Hepatocyte (in vitro differentiated cells): ENCODE measurements around the gene RASA3. TPM values are rescaled to one million over a fixed set of nuclear protein-coding genes. Genes with fewer than 3 reads are reported as not detected.

Source experiments
- DNase-seq: peaks from one replicate; pipeline ENCODE4 v3.0.0-alpha.2; 2016; ENCODE audit warnings: low spot score
- H2AFZ ChIP-seq: fragments of 200-600 bp; sonication (generic); 2 replicates; pipeline ENCODE4 v1.6.0; 2016; ENCODE audit warnings: antibody characterized with exemption, mild to moderate bottlenecking
- H3K27ac ChIP-seq: fragments of 200-600 bp; sonication (generic); 2 replicates; pipeline ENCODE4 v1.5.1; 2016; ENCODE audit warnings: mild to moderate bottlenecking
- H3K27me3 ChIP-seq: fragments of 200-600 bp; sonication (generic); 2 replicates; pipeline ENCODE4 v1.6.1; 2016
- H3K36me3 ChIP-seq: fragments of 200-600 bp; sonication (generic); replicated peaks from 2 replicates; pipeline ENCODE4 v1.5.1; 2016; ENCODE audit warnings: low read depth; ENCODE audit not compliant: insufficient read depth
- H3K4me1 ChIP-seq: fragments of 200-600 bp; sonication (generic); 2 replicates; pipeline ENCODE4 v1.5.1; 2016; ENCODE audit warnings: mild to moderate bottlenecking, moderate library complexity; ENCODE audit not compliant: insufficient read depth
- H3K4me2 ChIP-seq: fragments of 200-600 bp; sonication (generic); 2 replicates; pipeline ENCODE4 v1.6.0; 2016
- H3K4me3 ChIP-seq: fragments of 200-600 bp; sonication (generic); 2 replicates; pipeline ENCODE4 v1.5.1; 2016; ENCODE audit warnings: mild to moderate bottlenecking
- H3K79me2 ChIP-seq: fragments of 200-600 bp; sonication (generic); 2 replicates; pipeline ENCODE4 v1.6.0; 2017; ENCODE audit warnings: mild to moderate bottlenecking
- H3K9me2 ChIP-seq: fragments of 200-600 bp; sonication (generic); replicated peaks from 2 replicates; pipeline ENCODE4 v1.6.0; 2017; ENCODE audit warnings: mild to moderate bottlenecking; ENCODE audit not compliant: insufficient read depth
- H3K9me3 ChIP-seq: fragments of 200-600 bp; sonication (generic); 2 replicates; pipeline ENCODE4 v1.5.1; 2016; ENCODE audit warnings: low read depth, mild to moderate bottlenecking
- H4K20me1 ChIP-seq: fragments of 200-600 bp; sonication (generic); 2 replicates; pipeline ENCODE4 v1.6.0; 2016; ENCODE audit warnings: mild to moderate bottlenecking; ENCODE audit not compliant: insufficient read depth, poor library complexity, severe bottlenecking
- CTCF ChIP-seq: fragments of 200-600 bp; sonication (generic); IDR thresholded peaks from 2 replicates; pipeline ENCODE4 v1.5.1; 2016; ENCODE audit warnings: antibody characterized with exemption, mild to moderate bottlenecking; ENCODE audit not compliant: poor library complexity
- EZH2 ChIP-seq: fragments of 200-600 bp; sonication (generic); IDR thresholded peaks from 2 replicates; pipeline ENCODE4 v1.6.1; 2016; ENCODE audit warnings: antibody characterized with exemption, mild to moderate bottlenecking, borderline replicate concordance
- EZH2phosphoT487 ChIP-seq: fragments of 200-600 bp; sonication (generic); IDR thresholded peaks from one replicate; pipeline ENCODE4 v1.6.1; 2018; ENCODE audit warnings: antibody characterized with exemption, mild to moderate bottlenecking, low read depth, moderate library complexity; ENCODE audit not compliant: unreplicated experiment, severe bottlenecking
- WGBS: methylation state at CpG from one replicate; pipeline ENCODE4 v1.1.6; 2016; ENCODE audit warnings: low lambda C conversion rate; ENCODE audit errors: missing lambda C conversion rate; 5-methylcytosine and 5-hydroxymethylcytosine counted together
- polyA plus RNA-seq: library from polyadenylated mRNA; unstranded; fragments of >200 nt; fragmentation: Nextera tagmentation; extraction: Ambion mirVana; gene quantifications from 2 replicates; pipeline ENCODE4 v1.2.1, GENCODE V29; 2016
- total RNA-seq: library from RNA; depleted of rRNA; stranded (reverse); fragments of >200 nt; gene quantifications from 2 replicates; pipeline ENCODE4 v1.2.3, GENCODE V29; 2014

Gene RASA3
- total and polyA plus RNA-seq, 2 experiments from 2014 or later = 5.6 to 6.1 TPM

- no peaks in the 10 kb centered on the region for H3K9me2 ChIP-seq
- WGBS = 96% methylated on average over 23 of the region's 32 CpGs
- no peak overlapping the region for H3K4me3 ChIP-seq
- no peak for TF ChIP-seq CTCF
- TF ChIP-seq EZH2 = no peak
- TF ChIP-seq EZH2phosphoT487 = no peak
- H3K36me3 ChIP-seq = no peaks in the 10 kb centered on the region
- no peaks in the 10 kb centered on the region for H3K9me3 ChIP-seq
- H4K20me1 ChIP-seq = no peaks in the 10 kb centered on the region
- no peak overlapping the region for H3K4me2 ChIP-seq
- H3K27ac ChIP-seq = no peak overlapping the region
- no peak for DNase-seq
- no peak overlapping the region for H2AFZ ChIP-seq
- peaks cover 6% of the 10 kb centered on the region for H3K4me1 ChIP-seq
- no peaks in the 10 kb centered on the region for H3K27me3 ChIP-seq
- H3K79me2 ChIP-seq = no peaks in the 10 kb centered on the region
These were observed 98.7 kb downstream of the RASA3 start for GRCh38 chr13:114033541-114034315.

GRCh38 chr13:114032126-114032799 lies 100.2 kb downstream of the RASA3 start:
- Histone ChIP-seq H3K9me3 (no peaks in the 10 kb centered on the region), H3K79me2 (no peaks in the 10 kb centered on the region), H4K20me1 (no peaks in the 10 kb centered on the region), H3K27ac (no peak overlapping the region), H2AFZ (no peak overlapping the region), H3K27me3 (no peaks in the 10 kb centered on the region), H3K9me2 (no peaks in the 10 kb centered on the region), H3K4me1 (peaks cover 6% of the 10 kb centered on the region), H3K4me2 (no peak overlapping the region), H3K4me3 (no peak overlapping the region), H3K36me3 (no peaks in the 10 kb centered on the region)
- whole genome bisulfite sequencing = 78% methylated on average over 16 of the region's 26 CpGs
- no peak for DNase-seq
- TF ChIP-seq EZH2phosphoT487 = no peak
- no peak for TF ChIP-seq EZH2
- no peak for TF ChIP-seq CTCF

- H3K9me3 ChIP-seq = no peaks in the 10 kb centered on the region
- H3K27me3 ChIP-seq = no peaks in the 10 kb centered on the region
- H2AFZ ChIP-seq = no peak overlapping the region
- H3K27ac ChIP-seq = no peak overlapping the region
- H3K79me2 ChIP-seq = no peaks in the 10 kb centered on the region
- WGBS = 86% methylated on average over 14 of the region's 14 CpGs
- H3K4me1 ChIP-seq = peaks cover 6% of the 10 kb centered on the region
- H3K9me2 ChIP-seq = no peaks in the 10 kb centered on the region
- no peaks in the 10 kb centered on the region for H3K36me3 ChIP-seq
- TF ChIP-seq EZH2phosphoT487 = no peak
- TF ChIP-seq EZH2 = no peak
- no peak for TF ChIP-seq CTCF
- no peak overlapping the region for H3K4me2 ChIP-seq
- DNase-seq = no peak
- H3K4me3 ChIP-seq = no peak overlapping the region
- H4K20me1 ChIP-seq = no peaks in the 10 kb centered on the region
These were observed 100.8 kb downstream of the RASA3 start for GRCh38 chr13:114031631-114032030.
